SW480 (cell line): ENCODE results near the gene CD36.

ENCODE experiments used
- DNase-seq: peaks from one replicate; pipeline ENCODE4 v3.0.0-alpha.2; 2016; ENCODE audit warnings: low spot score

The CD36 gene

DNA sequence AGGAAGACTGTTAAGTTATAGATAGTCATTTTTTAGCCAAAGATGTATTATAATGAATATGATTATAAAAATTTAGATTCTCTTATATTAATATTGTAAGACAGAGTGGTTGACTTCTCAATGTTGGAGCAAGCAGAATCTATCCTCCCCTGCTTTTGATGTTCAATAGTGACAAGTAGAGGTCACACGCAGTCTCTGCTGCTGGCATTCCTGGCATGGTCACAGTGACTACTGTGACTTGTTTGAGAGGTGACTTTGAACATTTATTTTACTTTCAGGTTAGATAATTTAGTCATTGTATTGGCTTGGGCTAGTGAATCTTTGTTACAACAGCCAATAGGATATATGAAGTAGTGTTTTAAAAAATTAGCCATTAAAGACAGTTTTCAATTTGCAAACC, 13.7 kb upstream of the CD36 start:
- DNase-seq = no peak

DNA sequence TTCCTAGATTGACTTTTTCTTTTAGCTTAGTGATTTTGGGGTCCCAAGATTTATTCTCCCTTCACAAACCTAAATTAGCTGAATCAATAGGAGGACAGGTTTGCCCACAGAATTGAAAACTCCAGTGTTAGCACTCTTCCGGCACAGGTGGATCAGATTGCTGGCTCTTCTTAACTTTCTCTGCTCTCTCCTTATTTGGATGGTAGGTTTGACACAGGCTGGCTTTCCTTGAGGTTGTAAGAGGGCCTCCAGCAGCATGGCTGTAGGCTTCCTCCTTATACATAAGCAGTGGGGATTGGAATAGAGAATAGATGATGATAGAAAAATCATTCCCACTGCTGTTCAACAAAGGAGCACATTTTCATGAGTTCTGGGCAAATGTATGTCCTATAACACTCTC, 9.4 kb upstream of the CD36 start:
- no peak for DNase-seq

DNA sequence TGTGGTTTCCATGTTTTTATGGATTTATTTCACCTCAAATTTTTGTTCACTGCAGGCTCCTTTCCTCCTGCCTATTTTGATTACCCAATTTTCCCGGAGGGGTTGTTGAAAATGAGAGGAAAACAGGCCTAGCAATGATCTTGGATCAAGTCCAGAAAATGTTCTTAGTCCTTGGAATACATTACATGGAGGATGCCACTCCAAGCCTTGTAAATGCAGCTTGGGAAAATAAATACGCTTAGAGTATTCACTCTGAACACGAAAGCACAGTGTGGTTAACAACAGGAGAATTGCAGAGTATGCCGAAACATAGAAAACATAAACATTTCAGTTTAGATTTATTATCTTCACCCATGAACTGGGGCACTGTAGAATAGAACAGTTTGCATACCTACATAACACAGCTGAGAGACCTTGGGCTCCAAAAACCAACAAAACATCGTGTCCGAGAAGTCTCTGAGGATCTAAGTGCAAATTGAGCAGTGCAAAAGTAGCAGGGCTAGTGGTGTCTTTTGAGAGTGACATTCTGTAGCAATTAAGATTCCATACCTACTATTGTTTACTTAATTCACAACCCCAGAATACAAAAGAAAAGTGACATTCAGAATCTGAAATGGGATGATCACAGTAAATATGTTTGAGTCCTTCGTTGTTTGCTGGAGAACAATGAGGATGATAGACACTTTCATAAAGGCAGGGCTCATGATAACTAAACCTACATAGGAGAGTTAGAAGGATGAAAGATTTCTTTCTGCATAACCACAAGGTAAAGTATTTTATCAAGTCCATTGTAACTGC, 7.6 kb upstream of the CD36 start:
- no peak for DNase-seq

DNA sequence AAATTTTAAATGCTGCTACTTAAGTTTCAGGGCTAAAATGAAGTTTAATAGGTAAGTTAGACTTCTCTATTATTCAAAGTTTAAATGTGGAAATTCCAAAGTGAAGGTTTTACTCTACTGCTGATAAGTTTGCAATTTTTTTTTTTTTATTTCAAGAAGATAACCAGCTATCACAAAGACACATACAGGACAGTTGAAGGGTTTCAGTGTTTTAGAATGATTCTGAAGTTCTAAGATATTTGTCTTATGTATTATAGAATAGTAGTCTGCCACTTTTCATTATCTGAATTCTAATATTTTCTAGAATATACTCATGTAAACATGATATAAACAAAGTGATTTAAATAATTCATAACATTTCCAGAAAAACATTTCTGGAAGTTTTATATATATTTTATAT, 7.0 kb upstream of the CD36 start:
- DNase-seq = no peak

DNA sequence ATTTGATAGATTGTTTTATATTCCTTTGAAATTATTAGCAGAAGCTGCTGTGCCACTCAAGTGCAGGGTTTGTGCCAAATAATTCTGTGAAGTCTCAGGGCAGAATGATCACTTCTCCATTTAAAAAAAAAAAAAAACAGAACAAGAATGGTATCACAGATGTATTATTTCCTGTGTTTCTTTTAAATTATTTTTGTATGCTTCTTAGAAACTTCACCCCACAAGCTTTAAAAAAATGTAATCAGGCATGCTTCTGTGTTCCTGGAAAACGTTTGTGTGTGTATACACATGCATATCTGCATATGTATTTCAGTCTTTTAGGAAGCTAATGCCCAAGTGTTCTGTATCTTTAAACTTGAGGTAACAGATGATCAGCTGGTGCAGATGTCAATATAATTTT, 6.3 kb upstream of the CD36 start:
- DNase-seq = no peak

DNA sequence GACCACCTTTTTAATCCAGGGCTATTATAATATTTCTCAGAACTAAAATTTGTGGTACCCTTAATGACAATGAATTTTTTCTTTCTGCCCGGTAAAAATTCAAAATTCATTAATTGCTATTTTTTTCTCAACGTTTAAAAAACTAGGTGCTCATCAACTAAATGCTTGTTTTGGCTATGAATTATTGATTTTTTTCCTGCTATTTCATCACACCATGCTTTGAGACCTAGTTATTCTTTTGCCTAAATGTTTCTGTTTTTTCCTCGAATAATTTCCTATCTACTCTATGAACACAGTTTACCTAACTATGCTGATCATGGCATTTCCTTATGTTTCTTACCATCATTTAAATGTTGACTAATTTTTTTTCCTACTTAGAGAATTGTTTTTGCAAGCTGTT, 5.6 kb upstream of the CD36 start:
- DNase-seq = no peak

DNA sequence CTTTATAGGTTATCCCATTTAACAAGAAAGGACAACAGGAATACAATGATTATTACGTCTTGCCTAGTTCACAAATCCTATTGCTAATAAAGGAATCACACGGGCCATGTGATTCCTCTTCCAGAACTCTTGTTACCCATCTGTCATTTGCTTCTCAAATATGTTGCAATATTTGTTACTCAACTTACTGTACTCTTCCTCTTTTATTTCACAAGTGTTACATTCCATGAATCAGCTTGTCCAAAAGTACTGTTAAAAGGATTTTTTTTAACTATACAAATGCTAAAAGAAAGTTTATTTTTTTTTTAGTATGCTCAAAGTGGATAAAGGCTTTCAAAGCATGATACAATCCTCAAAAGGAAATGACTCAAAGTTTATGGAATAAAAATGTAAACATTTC, 3.9 kb upstream of the CD36 start:
- no peak for DNase-seq

DNA sequence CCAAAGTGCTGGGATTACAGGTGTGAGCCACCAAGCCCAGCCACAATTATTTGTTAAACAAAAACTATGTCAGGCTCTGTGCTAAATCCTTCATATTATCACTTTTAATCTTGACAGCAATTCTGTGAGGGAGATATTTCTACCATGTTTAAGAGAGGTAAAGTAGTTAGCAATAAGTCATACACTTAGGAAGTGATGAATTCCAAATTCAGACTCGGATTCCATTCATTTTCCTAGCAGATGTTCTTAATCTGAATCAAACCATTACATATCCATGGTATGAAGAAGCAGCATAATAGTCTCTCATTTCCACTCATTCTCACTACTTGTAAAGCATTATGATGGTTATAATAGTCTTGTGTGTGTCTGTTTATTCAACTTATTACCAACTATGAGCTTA, 2.9 kb upstream of the CD36 start:
- DNase-seq = no peak

DNA sequence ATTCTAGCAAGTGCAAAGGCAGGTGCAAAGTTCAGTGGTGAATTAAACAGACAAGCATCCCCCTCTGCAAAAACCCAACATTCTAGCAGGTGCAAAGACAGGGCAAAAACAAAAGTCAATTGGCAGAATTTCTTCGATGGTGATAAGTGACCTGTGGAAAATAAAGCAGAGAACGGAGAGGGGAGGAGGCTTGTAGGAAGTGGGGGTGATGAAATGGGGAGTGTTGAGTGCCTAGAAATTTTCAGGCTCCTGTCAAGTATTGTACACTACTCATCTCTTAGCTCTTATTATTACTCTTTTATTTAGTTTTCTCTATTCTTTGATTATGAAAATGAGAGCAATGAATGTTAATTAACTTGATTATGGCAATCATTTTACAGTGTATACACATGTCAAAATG, 2.4 kb upstream of the CD36 start:
- DNase-seq = no peak

DNA sequence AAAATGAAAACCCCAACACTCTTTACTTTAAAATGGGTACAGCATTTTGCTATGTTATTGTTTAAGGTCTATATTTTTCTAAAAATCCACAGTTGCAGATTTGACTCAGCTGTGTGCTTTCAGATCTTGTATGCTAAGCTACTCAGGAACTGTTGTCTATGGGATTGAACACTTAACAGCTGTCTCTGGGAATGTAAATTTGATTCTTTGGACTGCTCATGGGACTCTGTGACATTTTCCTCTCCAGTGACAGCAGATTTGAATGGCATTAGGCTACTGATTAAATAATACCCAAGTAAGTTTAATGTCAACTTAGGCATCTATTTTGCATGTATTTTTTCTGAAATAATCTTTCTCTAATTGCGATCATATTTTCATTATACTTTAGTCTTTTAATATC, 1.7 kb upstream of the CD36 start:
- DNase-seq = no peak

DNA sequence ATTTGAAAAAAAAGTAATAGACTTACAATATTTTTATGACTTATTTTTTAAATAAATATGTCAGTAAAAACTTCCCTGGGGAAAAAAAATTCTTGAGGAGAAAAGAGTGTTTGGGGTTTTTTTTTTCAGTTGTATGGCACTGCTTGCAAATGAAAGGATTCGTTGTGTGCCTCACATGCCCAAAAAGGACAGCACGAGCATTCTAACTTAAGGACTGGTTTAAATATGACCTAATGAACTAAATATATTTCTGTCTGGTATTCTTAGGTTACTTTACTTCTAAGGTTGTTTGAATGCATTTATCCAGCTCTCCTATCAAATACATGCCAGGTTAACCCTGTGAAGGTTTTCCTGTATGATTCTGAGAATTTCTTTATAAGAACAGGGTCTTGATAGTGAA, 988 bp upstream of the CD36 start:
- no peak for DNase-seq

DNA sequence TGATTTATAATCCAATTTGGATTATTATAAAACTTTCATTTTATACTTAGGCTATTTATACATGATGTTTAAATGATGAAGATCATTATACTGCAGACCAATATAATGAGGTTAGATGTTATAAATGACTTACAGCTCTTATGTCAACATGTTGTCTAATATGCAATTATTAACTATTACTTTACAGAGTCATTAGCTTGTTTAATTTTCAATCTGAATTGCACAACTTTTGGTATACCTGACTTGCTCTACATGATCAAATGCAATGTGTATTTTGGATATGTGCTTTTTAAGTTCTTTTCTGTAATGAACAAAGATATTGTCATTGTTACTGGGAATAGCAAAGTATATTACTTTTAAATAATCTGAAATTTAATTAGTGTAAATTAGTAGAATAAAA, 569 bp downstream of the CD36 start:
- no peak for DNase-seq

DNA sequence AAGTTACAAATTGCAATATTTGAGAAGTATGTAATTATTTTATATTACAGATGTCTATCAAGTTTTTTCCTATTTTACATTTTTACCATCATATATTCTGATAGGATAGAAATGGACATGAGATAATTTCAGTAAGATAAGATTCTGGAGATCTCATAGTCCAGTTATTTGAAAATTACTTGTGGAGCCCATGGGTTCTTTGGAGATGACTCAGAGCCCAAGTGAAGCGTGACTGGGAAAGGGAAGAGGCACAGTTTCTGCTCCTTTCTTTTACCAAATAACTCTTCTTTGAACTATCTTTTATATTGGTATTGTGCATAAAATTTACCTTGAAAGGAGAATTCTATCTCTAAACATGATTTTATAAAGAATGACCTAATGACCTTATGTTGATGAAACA, 2.4 kb downstream of the CD36 start:
- no peak for DNase-seq

DNA sequence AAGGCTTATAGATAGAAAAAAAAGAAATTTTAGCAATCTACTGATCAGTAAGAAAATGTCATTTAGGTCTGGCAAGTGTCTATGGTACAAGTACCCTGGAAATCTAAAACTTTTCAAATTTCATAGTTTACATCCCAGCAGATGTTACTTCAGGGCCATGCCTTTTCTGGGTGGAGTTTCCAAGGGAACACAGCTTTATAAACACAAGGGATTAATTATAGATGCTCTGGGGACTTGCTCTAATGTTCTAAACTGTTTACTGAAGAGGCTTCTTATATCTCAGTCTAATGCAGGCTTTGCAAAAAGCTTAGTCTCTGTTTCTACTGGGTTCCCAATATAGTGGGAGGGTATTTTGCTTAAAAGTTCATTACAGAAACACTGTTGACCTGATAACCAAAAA, 3.1 kb downstream of the CD36 start:
- no peak for DNase-seq

DNA sequence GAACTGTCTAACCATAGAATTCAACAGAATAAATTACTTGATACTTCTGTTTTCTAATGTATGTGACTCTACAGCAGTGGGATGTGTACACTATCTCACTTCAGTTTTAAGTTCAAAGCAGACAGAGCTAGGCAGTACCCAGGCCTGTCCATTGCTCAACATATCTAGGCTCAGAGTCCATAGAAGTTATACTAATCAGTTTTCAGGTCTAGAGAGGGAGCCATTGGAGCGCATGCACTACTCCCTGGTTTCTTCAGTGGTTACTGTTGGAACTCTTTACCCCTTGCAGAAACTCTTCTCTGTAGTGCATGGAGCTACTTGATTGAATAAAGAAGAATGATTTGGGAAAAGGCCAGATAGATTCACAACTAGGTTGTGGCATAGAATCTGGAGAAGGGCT, 4.4 kb downstream of the CD36 start:
- no peak for DNase-seq

DNA sequence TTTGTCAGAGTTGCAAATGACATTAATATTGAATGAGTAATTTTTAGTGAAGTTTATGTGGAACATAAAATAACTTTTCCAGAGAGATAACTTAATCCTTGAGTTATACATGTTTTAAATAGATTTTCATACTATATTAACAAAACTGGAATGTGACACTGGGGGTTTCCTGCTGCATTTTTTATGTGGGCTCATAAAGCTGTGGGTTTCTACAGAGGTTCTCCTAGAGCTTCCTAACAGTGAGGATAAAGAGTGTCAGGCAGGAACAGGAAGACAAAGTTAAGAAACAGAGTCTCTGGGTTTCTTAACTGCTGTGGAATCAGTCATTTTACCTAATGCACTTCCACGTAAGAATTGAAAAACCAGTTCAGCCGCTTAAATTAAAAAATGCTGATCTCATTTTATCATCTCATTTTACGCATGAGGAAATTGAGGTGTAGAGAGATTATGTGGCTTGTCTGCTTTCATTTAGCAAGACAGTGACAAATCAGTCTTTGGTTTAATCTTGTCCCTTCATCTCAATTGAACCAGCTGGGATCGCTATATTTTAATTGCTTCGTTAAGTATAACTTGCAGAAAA, 5.0 kb downstream of the CD36 start:
- DNase-seq = no peak

DNA sequence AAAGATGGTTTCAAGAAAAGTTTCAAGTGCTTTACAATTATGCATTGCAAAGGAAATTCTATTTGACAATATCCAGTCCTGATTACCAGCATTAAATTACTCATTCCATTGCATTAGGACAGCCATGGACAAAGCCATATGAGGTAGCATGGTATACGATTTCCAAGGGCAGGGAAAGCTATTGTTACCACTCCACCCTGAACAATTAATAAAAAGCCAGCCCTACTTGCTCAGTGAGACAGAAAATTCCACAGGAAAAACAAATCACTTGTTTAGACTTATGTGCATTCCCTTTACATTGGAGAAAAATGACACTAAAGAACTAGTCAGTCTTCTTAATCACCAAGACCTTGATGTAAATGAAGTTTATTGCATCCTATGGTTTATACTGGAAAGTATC, 5.6 kb downstream of the CD36 start:
- DNase-seq = no peak

DNA sequence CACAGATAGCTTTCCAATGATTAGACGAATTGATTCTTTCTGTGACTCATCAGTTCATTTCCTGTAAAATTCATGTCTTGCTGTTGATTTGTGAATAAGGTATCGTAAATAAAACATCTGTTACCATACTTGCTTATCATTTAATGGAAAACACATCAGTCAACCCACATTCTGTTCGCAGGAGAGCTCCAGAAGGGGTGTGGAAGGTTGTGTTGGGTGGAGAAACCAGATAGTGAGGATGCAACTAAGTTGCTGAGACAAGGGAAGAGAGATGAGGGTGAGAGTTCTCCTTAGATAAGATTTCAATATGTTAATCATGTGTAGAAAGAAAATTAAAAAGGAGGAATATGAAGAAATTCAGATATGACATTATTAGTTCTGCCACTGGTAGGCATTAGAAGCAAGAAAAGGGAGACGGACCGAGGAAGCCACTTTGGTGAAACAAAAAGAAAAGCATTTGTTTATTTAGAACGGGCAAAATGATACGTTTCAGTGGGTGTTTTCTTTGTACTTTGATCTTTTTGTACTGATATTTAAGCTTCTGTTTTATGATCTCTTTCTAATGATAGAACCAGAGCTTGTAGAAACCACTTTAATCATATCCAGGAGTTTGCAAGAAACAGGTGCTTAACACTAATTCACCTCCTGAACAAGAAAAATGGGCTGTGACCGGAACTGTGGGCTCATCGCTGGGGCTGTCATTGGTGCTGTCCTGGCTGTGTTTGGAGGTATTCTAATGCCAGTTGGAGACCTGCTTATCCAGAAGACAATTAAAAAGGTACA, 7.8 kb downstream of the CD36 start:
- no peak for DNase-seq

DNA sequence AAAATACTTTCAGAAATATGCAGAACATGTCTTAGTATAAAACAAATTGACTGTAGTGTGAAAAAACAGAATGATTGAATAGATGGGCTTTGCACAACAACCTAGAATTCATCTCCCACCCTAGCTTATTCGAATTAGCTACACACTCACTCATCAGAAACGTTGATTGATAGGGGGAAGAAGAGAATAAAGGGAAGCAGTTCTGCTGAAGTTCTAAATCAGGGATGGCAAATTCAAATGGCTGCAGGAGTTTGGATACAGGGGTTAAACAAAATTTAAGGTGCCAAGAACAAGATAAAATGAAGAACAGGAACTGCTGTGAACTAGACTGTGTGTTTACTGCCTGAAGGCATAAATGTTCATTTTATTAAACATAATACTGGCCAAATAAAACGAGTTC, 9.0 kb downstream of the CD36 start:
- DNase-seq = no peak

DNA sequence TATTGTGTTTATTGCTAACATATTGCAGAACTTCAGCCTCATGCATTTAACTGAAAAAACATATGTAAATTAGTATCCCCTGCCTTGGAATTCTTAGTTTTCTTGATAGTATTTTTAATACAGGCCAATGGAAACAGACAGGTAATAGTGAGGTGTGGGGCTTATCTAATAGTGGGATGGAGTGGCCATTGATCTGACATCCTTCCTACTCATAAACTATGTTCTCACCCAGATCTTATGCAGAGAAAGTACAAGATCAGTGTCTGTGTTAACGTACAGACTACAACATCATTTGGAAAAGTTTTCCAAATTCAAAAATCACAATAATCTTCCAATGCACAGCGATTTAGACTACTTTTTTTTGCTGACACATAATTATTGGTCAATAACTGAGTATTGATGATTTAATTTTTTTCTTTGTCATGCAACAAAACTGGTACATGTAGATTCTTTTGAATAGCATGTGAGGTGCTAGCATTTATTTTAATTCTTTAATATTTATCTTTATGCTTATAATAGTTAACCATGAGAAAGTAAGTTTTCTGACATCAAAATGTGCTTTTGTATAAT, 9.7 kb downstream of the CD36 start:
- DNase-seq = no peak

DNA sequence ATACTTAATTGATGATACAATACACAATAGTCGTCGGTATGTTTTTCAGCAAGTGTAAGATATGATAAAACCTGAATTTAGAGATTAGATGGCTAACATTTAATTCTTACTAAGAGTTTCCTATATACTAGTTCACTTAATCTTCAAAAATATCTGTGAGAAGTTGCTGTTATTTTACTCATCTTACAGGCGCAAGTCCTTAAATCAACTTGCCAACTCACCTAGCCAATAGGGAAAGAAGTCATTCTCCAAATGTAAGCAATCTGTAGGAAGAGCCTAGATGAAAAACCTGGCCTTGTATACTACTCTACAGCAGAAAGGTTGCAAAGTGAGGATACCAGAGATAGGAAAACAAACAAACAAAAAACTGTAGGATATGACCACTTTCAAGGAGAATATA, 10.6 kb downstream of the CD36 start:
- no peak for DNase-seq

DNA sequence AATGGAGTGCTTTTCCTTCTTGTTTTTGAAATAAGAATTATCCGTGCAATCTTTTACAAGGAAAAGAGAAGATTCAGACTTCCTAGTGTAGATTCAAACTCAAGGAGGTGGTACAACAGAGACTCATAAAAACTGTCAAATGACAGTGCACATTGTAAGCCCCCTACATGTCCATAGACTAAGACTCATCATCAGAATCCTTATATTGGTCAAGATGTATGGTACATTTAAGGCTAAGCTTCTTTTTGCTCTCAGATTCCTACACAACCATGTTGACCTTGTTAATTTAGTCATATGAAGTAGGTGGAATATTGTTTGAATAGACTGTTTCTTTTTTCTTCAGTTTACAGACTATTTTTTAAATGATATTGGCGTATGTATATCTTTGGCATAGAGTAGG, 11.6 kb downstream of the CD36 start:
- DNase-seq = no peak

DNA sequence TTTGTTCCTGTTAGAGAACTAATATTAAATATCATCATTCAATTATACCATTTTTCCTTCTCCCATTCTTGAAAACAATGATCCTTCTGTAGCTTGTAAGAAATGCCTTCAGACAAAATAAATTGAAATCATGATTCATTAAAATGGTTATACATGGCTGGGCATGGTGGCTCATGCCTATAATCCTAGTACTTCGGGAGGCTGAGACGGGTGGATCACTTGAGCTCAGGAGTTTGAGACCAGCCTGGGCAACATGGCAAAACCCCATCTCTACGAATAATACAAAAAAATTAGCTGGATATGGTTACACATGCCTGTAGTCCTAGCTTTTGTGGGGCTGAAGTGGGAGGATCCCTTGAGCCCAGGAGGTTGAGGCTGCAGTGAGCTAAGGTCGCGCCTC, 13.0 kb downstream of the CD36 start:
- DNase-seq = no peak
